GM23248 (cell line): ENCODE measurements around the gene MRPL20. TPM values are rescaled to one million over a fixed set of nuclear protein-coding genes. Genes with fewer than 3 reads are reported as not detected.

ENCODE experiments used
- DNase-seq: peaks from one replicate; pipeline ENCODE4 v3.0.0-alpha.2; 2015
- H2AFZ ChIP-seq: fragments of 200-600 bp; sonication (generic); 2 replicates; pipeline ENCODE4 v1.6.1; 2016; ENCODE audit warnings: antibody characterized with exemption
- H3F3A ChIP-seq: fragments of 200-600 bp; sonication (generic); 2 replicates; pipeline ENCODE4 v1.6.1; 2016; ENCODE audit warnings: mild to moderate bottlenecking, antibody characterized with exemption, mixed run types; ENCODE audit not compliant: insufficient read depth
- H3K27ac ChIP-seq: fragments of 200-600 bp; sonication (generic); 2 replicates; pipeline ENCODE4 v1.5.1; 2016; ENCODE audit warnings: mild to moderate bottlenecking
- H3K27me3 ChIP-seq: fragments of 200-600 bp; sonication (generic); replicated peaks from 2 replicates; pipeline ENCODE4 v1.6.1; 2016; ENCODE audit warnings: mild to moderate bottlenecking; ENCODE audit not compliant: insufficient read depth
- H3K36me3 ChIP-seq: fragments of 200-600 bp; sonication (generic); 2 replicates; pipeline ENCODE4 v1.6.1; 2016; ENCODE audit warnings: low read depth, mild to moderate bottlenecking
- H3K4me1 ChIP-seq: fragments of 200-600 bp; sonication (generic); 2 replicates; pipeline ENCODE4 v1.6.1; 2016; ENCODE audit warnings: mild to moderate bottlenecking; ENCODE audit not compliant: insufficient read depth
- H3K4me2 ChIP-seq: fragments of 200-600 bp; sonication (generic); one replicate; pipeline ENCODE4 v1.6.1; 2016; ENCODE audit warnings: mild to moderate bottlenecking; ENCODE audit not compliant: unreplicated experiment
- H3K4me3 ChIP-seq: fragments of 200-600 bp; sonication (generic); 2 replicates; pipeline ENCODE4 v1.5.1; 2016; ENCODE audit warnings: mild to moderate bottlenecking
- H3K79me2 ChIP-seq: fragments of 200-600 bp; sonication (generic); 2 replicates; pipeline ENCODE4 v1.6.1; 2016; ENCODE audit warnings: mild to moderate bottlenecking; ENCODE audit not compliant: insufficient read depth
- H3K9ac ChIP-seq: fragments of 200-600 bp; sonication (generic); 2 replicates; pipeline ENCODE4 v1.6.1; 2016; ENCODE audit warnings: mild to moderate bottlenecking
- H3K9me2 ChIP-seq: fragments of 200-600 bp; sonication (generic); 2 replicates; pipeline ENCODE4 v1.6.1; 2016; ENCODE audit warnings: mixed run types, mild to moderate bottlenecking, moderate library complexity; ENCODE audit not compliant: insufficient read depth
- H3K9me3 ChIP-seq: fragments of 200-600 bp; sonication (generic); one replicate; pipeline ENCODE4 v1.6.1; 2017; ENCODE audit warnings: low read depth
- H4K20me1 ChIP-seq: fragments of 200-600 bp; sonication (generic); 2 replicates; pipeline ENCODE4 v1.6.0; 2016; ENCODE audit not compliant: insufficient read depth
- EZH2 ChIP-seq: fragments of 200-600 bp; sonication (generic); IDR thresholded peaks from 2 replicates; pipeline ENCODE4 v1.6.1; 2018; ENCODE audit warnings: antibody characterized with exemption, mild to moderate bottlenecking; ENCODE audit not compliant: insufficient read depth, poor library complexity, severe bottlenecking
- EZH2phosphoT487 ChIP-seq: fragments of 200-600 bp; sonication (generic); IDR thresholded peaks from 2 replicates; pipeline ENCODE4 v1.6.1; 2018; ENCODE audit warnings: antibody characterized with exemption, moderate library complexity, mild to moderate bottlenecking, low read depth; ENCODE audit not compliant: insufficient read depth
- WGBS, 2 experiments: methylation state at CpG; one replicate each; pipeline ENCODE4 v1.1.6; 2015 to 2017; ENCODE audit warnings: low lambda C conversion rate in 2 of 2, low coverage in 1 of 2; ENCODE audit errors: missing lambda C conversion rate in 2 of 2; 5-methylcytosine and 5-hydroxymethylcytosine counted together
- in situ Hi-C: fragments of 300-500 bp; cut with MboI; formaldehyde crosslinking; loops from 2 replicates; pipeline ENCODE4 v1.15.0; 2020
- polyA plus RNA-seq: library from polyadenylated mRNA; unstranded; fragments of >200 nt; fragmentation: Nextera tagmentation; extraction: Ambion mirVana; gene quantifications from 2 replicates; pipeline ENCODE4 v1.2.1, GENCODE V29; 2016
- total RNA-seq: library from RNA; depleted of rRNA; stranded (reverse); fragments of >200 nt; shearing (Covaris generic); gene quantifications from 2 replicates; pipeline ENCODE4 v1.2.3, GENCODE V29; 2014

Gene MRPL20
- total and polyA plus RNA-seq, 2 experiments from 2014 or later = 88.9 to 181 TPM

GRCh38 chr1:1380860-1381259, 26.2 kb downstream of the MRPL20 start:
- 87 to 95% methylated on average over 13 to 16 of the region's 16 CpGs for WGBS, 2 experiments
- Histone ChIP-seq H3K36me3 (0 out of 2 replicates have a peak, but pooled peaks cover 4% of the 10 kb centered on the region), H3K9ac (no peak overlapping the region), H3K27ac (no peak overlapping the region), H3K27me3 (no peaks in the 10 kb centered on the region), H3K79me2 (peaks cover 50% of the 10 kb centered on the region), H3K9me2 (no peaks in the 10 kb centered on the region), H3F3A (peaks cover 17% of the 10 kb centered on the region; the same call in 1 of the 2 replicates), H3K4me1 (0 out of 2 replicates have a peak, but pooled peaks cover 3% of the 10 kb centered on the region), H3K4me3 (no peak overlapping the region), H3K9me3 (no peaks in the 10 kb centered on the region), H2AFZ (no peak overlapping the region), H3K4me2 (no peak overlapping the region), H4K20me1 (no peaks in the 10 kb centered on the region)
- in situ Hi-C loops = no loop called here
- no peak for DNase-seq
- no peak for TF ChIP-seq EZH2
- no peak for TF ChIP-seq EZH2phosphoT487

GRCh38 chr1:1377540-1378205, 29.4 kb downstream of the MRPL20 start:
- no peaks in the 10 kb centered on the region for H3K9me2 ChIP-seq
- H2AFZ ChIP-seq = no peak overlapping the region
- H3F3A ChIP-seq = peaks cover 18% of the 10 kb centered on the region; the same call in 1 of the 2 replicates
- in situ Hi-C loops = no loop called here
- no peak overlapping the region for H3K9ac ChIP-seq
- no peaks in the 10 kb centered on the region for H4K20me1 ChIP-seq
- no peak overlapping the region for H3K27ac ChIP-seq
- 0 out of 2 replicates have a peak, but pooled peaks cover 4% of the 10 kb centered on the region for H3K4me1 ChIP-seq
- no peaks in the 10 kb centered on the region for H3K27me3 ChIP-seq
- H3K79me2 ChIP-seq = peaks cover 44% of the 10 kb centered on the region
- H3K9me3 ChIP-seq = no peaks in the 10 kb centered on the region
- TF ChIP-seq EZH2 (no peak), EZH2phosphoT487 (no peak)
- no peak for DNase-seq
- H3K36me3 ChIP-seq = no peaks in the 10 kb centered on the region
- H3K4me3 ChIP-seq = no peak overlapping the region
- no peak overlapping the region for H3K4me2 ChIP-seq
- 94 to 95% methylated on average over 16 of the region's 16 CpGs for WGBS, 2 experiments

GRCh38 chr1:1376551-1377226, 30.4 kb downstream of the MRPL20 start:
- 90% methylated on average over 10 of the region's 10 CpGs for WGBS, 2 experiments
- peak; percentile 4 for DNase-seq

GRCh38 chr1:1374929-1375662, 32.0 kb downstream of the MRPL20 start, which contains the start of gene AURKAIP1:
Gene AURKAIP1, minus strand, starts transcription at chr1:1375207. Its CDS starts 451 bp downstream, at chr1:1374756.
- no peaks in the 10 kb centered on the region for H4K20me1 ChIP-seq
- H3K4me2 ChIP-seq = peak within 1 kb of the TSS; percentile 95
- peak within 1 kb of the TSS; percentile 85 for H3K4me3 ChIP-seq
- no peaks in the 10 kb centered on the region for H3K9me2 ChIP-seq
- H3K27me3 ChIP-seq = no peaks in the 10 kb centered on the region
- peaks cover 9% of the 10 kb centered on the region for H3K4me1 ChIP-seq
- H3K9ac ChIP-seq = peak within 1 kb of the TSS; percentile 98
- peak; percentile 100 for DNase-seq
- H3K9me3 ChIP-seq = no peaks in the 10 kb centered on the region
- in situ Hi-C loops = no loop called here
- peak within 1 kb of the TSS; percentile 93 for H3K27ac ChIP-seq
- H3K36me3 ChIP-seq = no peaks in the 10 kb centered on the region
- peaks cover 18% of the 10 kb centered on the region; the same call in 1 of the 2 replicates for H3F3A ChIP-seq
- TF ChIP-seq EZH2phosphoT487 (no peak), EZH2 (no peak)
- peak within 1 kb of the TSS; percentile 58 for H2AFZ ChIP-seq
- 0 to 1% methylated on average over 67 to 84 of the region's 85 CpGs for WGBS, 2 experiments
- peaks cover 52% of the 10 kb centered on the region for H3K79me2 ChIP-seq

More at GRCh38 chr1:1376551-1377226, 30.4 kb downstream of the MRPL20 start:
- Histone ChIP-seq H3K9me2 (no peaks in the 10 kb centered on the region), H3K4me2 (no peak overlapping the region), H3K79me2 (peaks cover 47% of the 10 kb centered on the region), H4K20me1 (no peaks in the 10 kb centered on the region), H3K36me3 (no peaks in the 10 kb centered on the region), H2AFZ (no peak overlapping the region), H3K27me3 (no peaks in the 10 kb centered on the region), H3K4me1 (peaks cover 9% of the 10 kb centered on the region), H3K27ac (no peak overlapping the region), H3K9ac (0 out of 2 replicates have a peak overlapping the region, but pooled peaks have one; percentile 98), H3K9me3 (no peaks in the 10 kb centered on the region), H3F3A (peaks cover 18% of the 10 kb centered on the region; the same call in 1 of the 2 replicates), H3K4me3 (no peak overlapping the region)
- TF ChIP-seq EZH2 (no peak), EZH2phosphoT487 (no peak)
- in situ Hi-C loops = no loop called here
